DOHH2 (cell line): Measurements from ENCODE around the gene B3GALNT1.

Experiments
- CTCF ChIP-seq: fragments of 200-600 bp; sonication (generic); IDR thresholded peaks from one replicate; pipeline ENCODE4 v1.5.1; 2014; ENCODE audit warnings: antibody characterized with exemption, mild to moderate bottlenecking, low read depth, low read length; ENCODE audit not compliant: poor library complexity, severe bottlenecking
- EZH2phosphoT487 ChIP-seq: fragments of 200-600 bp; sonication (generic); IDR thresholded peaks from 2 replicates; pipeline ENCODE4 v1.6.1; 2017; ENCODE audit warnings: borderline replicate concordance, mild to moderate bottlenecking, antibody characterized with exemption, low read length, moderate library complexity, mixed read lengths

GRCh38 chr3:161072211-161072621 lies 32.9 kb downstream of the B3GALNT1 start:
- TF ChIP-seq CTCF: no peak
- no peak for TF ChIP-seq EZH2phosphoT487
